ENCODE results near the gene FEN1.

Gene FEN1

DNA sequence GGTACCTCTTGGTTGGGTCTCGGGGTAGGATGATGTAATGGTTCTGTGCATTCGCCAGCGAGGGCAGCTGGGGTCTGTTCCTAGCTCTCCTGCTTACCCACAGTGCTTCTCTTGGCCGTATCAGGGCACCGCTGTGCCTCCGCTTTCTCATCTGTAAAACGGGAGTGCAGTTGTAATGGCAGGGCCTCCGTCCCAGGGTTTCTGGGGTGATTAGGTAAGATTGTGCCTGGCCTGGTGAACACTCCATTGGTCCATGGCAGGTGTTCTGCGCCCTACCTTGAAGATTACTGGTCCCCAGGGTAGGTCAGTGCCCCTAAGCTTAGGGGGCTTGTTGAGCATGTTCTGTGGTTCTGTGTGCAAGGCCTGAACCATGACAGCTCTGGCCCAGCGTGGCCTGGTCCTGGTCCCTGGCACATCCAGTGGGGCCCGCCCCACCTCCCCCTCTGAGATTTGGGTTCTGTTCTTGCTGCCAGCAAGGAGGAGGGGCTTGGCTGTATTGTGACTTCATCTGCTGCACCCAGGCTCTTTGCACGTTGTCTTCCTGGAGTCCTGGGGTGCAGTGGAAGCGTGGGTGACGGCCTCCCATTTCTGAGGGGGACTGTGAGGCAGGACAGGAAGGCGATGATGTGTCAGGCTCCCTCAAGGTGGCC is 35.4 kb upstream of the FEN1 start:
- no peak for DNase-seq (ENCODE audit: low spot score)

DNA sequence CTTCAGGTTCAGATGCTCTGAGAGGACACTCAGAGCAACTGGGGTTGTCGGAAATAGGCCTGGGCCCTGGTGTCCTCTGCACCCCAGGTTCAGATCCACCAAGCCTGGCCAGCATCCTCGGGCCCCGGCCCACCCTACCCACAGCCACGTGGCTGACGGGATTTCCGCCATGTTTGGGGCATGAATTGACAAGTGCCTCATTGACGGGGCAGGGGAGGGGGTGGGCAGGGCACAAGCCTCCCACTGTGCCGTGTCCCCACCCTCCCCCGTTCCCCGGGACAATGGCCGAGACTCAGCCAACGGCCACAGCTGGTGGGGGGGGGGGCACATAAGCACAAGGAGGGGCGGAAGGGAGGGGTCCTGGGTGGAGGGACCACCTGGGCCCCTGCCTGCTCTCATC is 31.8 kb upstream of the FEN1 start:
- no peak for DNase-seq (ENCODE audit: low spot score)

DNA sequence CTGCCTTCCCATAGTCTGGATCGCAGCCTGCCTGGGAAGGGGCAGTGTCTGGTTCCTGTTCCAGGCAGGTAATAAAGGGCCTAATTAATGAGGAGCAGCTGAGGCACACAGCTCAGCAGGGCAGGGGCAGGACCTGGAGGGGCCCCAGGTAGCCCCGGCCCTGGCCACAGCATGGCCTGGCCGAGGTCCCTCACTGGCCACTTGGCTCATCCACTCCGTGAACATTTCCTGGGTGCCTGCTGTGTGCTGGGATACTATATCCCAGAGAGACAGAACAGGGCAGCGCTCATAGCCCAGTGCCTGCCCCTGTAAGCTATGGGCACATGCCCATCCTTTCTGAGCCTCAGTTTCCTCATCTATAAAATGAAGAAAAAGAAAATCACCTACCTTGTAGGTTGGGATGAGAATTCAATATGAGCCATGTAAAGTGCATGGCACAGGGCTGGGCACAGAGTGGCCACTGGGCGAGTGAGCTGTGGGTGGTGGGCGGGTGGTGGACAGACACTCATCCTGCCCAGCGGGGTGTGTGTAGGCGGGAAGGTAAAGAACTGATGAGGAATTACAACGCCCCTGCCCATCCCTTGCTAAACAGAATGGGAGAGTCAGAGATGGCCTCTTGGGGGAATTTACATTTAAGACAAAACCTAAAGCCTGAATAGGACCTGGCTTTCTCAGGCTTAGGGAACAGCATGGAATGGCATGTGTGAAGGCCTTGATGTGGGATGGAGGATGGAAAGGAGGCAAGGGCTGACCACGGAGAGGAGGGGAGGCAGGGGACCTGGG is 31.1 kb upstream of the FEN1 start:
- no peak for DNase-seq (ENCODE audit: low spot score)

DNA sequence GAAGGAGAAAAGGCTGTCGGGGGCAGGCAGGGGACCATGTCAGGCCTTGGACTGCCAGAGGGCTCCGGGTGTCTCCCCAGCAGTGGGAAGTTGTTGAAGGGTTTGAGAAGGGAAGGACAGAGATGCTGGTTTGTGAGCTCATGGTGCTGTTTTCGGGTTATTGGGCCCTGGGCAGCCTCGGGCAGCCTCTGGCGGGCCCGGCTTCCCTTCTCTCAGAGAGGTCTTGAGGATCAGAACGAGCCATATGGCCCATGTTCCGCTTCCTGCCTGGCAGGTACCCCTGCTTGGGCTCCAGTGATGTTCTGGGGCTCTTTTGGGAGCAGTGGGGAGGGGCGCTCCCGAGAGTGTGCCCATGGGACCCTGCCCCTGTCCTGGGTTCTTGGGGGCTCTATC is 30.5 kb upstream of the FEN1 start:
- no peak for DNase-seq (ENCODE audit: low spot score)

DNA sequence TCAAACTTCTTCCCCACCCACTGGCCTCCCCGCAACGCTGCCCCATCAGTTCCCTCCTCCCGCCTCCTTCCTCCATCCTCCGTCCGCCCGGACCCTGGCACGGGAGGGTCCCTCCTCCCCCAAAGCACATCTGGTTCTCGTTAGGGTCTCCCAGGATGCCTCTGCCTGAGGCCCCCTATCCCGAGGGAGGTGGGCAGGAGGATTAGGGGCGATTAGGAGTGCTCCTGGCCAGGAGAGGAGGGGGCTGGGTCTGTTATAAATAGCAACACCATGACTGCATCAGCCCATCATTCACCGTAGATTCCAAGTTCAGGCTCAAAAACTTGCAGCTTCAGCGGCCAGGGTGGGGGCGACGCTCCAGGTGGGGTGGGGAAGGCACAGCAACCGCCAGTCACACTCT is 29.9 kb upstream of the FEN1 start:
- no peak for DNase-seq (ENCODE audit: low spot score)

DNA sequence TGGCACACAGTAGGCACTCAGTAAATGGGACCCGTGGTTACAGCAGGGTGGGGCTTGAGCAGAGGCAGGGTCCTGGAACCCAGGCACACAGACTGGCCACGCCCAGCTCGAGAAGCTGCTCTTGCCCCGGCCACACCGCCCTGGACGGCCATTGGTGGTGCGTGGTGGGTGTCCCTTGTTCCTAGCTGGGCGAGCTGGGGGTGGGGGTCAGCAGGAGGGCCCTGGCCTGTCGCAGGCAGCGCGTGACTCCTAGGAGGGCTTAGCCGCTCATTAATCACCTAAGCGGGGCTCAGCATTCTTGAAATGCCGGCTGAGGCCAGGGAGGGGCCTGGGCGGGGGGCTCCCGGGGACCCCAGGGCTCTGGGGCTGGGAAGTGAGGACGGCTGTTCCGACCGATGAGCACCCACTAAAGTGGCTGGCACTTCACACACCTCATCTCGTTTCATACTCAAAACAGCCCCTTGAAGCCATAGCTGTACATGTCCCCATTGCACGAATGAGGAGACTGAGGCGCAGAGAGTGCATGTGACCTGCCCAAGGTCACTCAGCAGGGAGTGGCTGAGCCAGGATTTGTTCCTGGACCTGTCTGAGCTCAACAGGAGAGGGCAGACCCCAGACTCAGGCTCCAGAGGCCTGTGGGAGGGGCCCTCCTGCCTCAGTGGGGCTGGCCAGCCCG is 28.6 kb upstream of the FEN1 start:
- DNase-seq (ENCODE audit: low spot score), result no peak

DNA sequence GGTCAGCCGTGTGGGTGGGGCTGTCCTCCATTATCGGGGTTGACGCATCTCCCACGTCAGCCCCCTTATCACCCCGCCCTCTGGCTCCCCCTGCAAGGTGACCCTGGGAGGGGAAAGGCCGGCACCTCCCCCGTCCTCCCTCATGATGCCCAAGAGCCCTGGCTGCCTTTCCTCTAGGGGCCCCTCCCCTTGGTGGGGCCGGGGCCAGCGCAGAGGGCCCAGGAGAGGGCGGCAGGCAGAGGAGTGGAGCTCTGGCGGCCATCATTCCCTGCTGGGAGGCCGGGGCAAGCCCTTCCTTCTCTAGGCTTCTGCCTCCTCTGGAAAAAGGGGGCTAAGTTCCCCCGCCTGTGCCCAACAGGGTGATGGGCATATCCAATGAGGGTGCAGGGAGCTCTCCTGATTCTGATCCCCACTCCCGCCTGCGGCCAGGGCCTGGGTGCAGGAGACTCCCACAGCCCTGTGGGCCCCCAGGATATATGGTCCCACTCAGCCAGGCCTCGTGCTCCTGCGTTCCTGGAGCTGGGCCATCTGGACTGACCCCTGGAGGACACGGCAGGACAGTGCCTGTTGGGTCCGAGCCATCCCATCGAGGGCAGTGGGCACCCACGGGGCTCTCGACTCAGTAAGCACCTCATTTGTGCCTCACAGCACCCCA is 28.0 kb upstream of the FEN1 start:
- DNase-seq (ENCODE audit: low spot score), result no peak

DNA sequence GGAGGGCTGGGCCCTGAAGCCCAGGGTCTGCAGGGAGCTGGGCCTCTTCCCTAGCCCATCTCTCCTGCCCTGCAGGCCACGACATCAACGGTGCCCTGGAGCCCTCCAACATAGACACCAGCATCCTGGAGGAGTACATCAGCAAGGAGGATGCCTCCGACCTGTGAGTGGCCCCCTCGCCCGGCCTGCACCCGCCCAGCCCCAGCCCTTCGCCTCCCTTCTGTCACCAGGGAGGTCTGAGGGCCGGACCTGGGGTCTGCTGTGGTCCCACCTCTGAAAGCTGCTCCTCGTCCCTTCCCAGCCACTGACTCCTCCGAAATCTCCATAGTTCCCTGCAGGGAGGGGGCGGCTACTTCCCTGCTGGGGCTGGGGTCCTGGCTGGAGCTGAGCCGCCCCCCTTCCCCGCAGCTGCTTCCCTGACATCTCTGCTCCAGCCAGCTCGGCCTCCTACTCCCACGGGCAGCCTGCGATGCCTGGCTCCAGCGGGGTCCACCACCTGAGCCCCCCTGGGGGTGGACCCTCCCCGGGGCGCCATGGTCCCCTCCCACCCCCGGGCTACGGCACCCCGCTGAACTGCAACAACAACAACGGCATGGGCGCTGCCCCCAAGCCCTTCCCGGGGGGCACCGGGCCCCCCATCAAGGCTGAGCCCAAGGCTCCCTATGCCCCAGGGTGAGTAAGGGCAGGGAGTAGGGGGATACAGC is 27.0 kb upstream of the FEN1 start:
- no peak for DNase-seq (ENCODE audit: low spot score)

DNA sequence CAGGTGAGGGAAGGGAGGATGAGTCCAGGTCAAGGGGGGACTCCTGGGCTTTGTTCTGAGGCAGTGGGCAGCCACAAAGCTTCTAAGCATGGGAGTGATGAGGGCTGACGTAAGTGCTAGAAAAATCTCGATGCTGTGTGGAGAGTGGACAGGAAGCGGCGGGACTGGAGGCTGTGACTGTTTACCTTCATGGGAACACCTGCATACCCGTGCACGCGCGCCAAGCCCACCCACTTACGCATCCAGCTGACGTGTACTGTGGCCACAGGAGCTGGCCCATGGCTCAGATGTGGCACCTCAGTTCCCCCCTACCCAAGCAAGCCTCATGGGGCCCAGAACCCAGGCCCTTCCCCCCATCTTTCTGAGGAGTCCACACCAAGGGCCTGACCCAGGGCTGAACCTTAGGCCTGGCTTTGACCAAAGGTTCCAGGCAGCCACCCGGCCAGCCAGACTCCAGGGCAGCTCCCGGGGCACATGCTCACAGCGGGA is 26.3 kb upstream of the FEN1 start:
- DNase-seq (ENCODE audit: low spot score), result no peak

DNA sequence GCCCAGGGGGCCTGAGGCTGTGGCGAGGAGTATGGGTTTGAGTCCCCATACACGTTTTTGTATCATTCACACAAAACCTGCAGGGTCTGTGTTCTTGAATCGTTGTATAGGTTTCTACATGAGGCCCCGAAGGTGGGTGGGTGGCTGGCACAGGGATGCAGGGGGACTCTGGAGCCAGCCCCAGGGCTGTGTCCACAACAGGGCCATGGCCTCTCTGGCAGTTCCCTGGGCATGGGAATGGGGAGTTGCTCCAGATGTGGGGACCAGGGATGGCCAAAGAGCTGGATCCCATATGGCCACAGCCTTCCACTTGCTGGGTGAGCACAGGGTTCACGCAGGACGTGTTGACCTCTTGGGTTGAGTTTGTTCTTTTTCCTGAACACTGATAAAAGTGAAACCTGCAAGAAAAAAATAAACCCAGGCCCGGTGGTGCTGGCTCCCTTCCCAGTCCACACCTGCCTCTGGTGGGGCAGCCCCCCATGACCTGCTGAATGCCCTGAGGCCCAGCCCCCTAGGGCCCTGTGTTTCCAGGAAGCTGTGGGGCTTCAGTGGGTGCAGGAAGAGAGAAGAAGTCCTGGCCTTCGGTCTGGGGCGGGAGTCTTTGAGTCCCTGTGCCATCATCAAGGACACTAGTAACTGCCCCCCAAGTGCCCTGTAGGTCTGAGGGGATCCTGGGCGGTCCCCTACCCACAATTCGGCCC is 24.2 kb upstream of the FEN1 start:
- no peak for DNase-seq (ENCODE audit: low spot score)

DNA sequence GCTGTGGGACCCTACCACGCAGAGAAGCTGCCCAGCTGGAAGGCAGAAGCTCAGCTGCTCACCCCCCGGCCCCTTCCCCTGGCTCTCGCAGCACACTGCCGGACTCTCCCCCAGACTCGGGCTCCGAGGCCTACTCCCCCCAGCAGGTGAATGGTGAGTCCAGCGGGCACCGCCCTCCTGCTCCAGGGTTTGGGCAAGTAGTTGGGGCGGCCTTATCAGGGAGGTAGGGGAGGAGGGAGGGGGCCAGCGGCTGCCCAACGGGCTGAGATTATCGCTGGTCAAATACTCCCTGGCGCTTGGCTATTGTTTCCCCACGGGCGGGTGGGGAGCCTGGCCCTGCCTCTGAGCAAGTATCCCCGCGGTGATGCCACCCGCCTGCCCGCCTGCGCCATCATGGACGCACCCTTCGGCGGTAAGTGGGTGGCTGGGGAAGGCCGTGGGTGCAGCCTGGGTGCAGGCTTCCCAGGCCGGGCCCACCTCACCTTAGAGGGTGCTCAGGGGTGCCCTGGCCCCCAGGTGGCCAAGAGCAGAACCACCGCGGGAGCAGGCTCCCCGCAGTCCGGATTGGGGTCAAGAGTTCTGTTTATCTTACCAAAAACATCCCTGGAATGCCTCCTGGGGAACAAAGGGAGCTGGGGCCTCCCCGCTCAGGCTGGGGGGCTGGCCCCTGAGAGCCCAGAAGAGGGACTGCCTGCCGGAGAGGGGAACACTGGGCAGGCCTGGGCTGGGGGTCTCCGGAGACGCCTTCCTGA is 23.4 kb upstream of the FEN1 start:
- DNase-seq (ENCODE audit: low spot score), result peak; percentile 17

DNA sequence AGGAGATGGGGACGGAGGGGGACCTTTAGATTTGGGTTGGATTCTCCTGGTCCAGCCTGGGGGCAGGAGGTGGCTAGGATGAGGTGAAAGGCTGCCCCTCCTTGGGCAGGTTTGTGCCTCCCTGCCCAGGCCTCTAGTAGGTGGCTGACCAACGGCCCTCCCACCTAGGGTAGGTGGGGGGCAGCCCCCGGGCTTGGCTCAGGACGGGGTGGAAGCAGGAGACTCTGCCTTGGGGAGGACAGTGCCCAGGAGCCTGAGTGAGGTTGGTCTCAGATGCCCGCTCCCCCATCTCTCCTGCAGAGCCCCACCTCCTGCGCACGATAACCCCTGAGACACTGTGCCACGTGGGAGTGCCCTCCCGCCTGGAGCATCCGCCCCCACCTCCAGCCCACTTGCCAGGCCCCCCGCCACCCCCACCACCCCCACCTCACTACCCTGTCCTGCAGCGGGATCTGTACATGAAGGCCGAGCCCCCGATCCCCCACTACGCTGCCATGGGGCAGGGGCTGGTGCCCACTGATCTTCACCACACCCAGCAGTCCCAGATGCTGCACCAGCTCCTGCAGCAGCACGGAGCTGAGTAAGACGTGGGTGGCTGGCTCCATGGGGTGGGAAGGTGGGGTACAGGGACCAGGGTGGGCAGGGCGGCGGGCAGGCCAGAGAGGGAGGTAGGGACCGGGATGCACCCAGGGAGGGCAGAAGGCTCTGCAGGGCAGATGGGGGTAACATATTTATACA is 22.6 kb upstream of the FEN1 start:
- DNase-seq (ENCODE audit: low spot score), result no peak

DNA sequence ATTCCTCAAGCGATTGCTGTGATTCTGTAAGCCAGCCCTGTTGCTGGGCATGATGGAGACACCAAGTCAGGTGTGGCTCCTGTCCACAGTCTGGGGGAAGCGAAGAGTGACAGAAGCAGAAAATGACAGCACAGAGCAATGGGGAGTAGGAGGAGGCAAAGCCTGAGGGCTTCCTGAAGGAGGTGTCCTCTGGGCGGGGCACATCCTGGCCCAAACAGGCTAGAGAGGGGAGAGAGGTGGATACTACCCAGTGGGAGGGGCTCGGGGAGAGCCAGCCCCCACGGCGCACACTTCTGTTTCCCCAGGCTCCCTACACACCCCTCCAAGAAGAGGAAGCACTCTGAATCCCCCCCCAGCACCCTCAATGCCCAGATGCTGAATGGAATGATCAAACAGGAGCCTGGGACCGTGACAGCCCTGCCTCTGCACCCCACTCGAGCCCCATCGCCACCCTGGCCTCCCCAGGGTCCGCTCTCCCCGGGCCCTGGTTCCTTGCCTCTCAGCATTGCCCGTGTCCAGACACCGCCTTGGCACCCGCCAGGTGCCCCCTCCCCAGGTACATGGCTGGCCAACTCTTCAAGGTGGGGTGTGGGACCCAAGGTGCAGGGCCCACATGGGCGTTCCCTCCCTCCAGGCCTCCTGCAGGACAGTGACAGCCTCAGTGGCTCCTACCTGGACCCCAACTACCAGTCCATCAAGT is 21.4 kb upstream of the FEN1 start:
- DNase-seq (ENCODE audit: low spot score), result no peak

DNA sequence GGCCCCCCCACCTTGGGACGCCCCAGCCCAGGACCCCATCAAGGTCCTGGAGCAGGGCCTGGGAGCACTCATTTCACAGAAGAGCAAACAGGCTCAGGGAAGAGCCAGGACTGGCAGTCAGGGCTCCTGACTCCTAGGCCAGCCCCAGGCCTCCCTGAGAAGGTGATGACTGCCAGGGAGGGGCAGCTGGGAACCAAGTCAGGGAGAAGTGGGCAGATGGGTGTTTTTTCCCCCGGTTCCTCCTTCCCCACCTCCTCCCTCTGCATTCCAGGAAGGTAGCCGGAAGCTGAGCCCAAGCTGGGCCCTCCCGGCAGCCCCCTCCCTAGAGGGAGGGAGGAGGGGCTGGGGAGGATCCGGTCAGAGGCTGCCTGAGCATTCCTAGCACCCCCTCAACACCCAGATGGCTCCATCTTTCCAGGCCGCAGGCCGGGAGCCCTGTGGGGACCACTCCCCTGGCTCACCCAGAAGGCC is 20.7 kb upstream of the FEN1 start:
- no peak for DNase-seq (ENCODE audit: low spot score)

DNA sequence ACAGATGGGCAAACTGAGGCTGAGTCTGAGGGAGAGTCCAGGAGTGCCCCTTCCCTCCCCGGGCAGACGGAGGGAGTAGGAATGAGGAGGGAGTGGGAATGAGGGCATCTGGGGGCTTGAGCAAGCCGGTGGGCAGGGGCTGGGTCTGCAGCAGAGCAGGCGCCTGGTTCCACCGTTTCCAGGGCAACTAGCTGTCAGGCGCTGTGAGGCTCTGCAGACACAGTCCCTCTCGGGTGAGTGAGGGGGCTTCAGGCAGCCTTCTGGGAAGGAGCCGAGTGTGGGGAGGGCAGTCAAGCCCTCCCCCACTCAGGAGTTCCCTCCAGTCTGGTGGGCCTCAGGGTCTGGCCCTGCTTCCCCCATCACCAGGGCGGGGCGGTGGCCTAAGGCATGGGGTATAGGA is 19.4 kb upstream of the FEN1 start:
- no peak for DNase-seq (ENCODE audit: low spot score)

DNA sequence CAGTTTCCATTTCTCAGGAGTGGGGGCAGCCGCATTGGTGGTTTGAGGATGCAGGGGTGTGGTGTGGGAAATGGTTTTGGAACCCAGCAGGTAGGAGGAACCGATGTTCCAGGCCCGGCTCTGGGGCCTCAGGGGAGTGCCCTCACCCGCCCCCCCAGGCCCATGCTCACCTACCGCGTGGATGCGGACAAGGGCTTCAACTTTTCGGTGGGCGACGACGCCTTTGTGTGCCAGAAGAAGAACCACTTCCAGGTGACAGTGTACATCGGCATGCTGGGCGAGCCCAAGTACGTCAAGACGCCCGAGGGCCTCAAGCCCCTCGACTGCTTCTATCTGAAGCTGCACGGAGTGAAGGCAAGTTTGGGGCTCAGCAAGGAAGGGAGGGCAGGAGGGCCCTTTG is 18.9 kb upstream of the FEN1 start:
- DNase-seq (ENCODE audit: low spot score), result no peak

DNA sequence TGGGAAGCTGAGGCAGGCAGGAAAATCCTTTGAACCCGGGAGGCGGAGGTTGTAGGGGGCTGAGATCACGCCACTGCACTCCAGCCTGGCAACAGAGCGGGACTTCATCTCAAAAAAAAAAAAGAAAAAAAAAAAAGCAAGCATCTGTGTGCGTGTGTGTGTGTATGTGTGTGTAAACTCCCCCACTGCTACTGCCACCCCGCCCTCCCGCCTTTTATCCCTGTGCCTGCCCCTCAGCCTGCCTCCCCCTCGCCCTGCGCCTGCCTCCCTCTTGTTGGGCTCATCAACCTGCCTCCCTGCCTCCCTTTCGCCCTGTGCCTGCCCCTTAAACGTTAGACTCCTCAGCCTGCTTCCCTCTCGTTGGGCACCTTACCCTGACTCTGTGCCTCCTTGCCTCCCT is 18.3 kb upstream of the FEN1 start:
- no peak for DNase-seq (ENCODE audit: low spot score)

DNA sequence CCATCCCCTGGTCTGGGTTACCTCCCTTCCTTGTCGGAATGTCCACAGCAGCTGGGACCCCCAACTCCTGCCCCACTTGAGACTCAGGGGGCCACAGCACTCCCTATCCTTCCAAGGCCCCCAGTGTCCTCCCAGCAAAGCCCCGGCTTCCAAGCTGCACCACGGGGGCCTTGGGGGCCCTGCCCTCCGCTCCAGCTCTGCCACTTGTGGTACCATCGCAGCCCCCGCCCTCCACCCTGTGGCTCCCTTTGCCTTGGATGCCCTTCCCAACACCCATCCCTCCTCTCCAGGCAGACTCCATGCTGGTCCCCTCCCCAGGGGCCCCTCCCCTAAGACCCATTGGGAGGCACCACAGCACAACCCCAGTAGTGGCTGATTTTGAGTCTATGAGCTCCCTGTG is 17.6 kb upstream of the FEN1 start:
- DNase-seq (ENCODE audit: low spot score), result no peak

Measured in AG08395 (cell line).